HG02798 (cell line): Measurements from ENCODE around the gene NME9.

Experiments used
- ATAC-seq: cut with Tn5 transposase; IDR thresholded peaks from one replicate; pipeline ENCODE4 v1.9.1; 2021; ENCODE audit warnings: mild to moderate bottlenecking; ENCODE audit not compliant: unreplicated experiment, poor library complexity

The NME9 gene

DNA sequence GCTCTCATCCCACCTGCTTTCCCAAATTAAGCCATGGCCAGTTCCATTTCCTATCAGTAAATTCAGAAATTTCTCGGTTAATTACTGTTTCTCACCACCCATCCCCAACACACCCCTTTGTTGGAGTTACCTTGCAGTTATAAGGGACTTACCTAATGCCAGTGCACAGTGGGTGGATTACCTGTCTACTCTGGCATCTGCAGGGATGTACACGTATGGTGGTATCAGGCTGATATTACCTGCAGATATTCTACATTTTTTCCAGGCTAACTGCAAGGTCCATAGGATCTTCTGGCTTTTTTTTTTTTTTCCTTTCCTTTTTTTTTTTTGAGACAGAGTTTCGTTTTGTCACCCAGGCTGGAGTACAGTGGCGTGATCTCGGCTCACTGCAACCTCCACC, 10.9 kb upstream of the NME9 start:
- ATAC-seq, result no peak

DNA sequence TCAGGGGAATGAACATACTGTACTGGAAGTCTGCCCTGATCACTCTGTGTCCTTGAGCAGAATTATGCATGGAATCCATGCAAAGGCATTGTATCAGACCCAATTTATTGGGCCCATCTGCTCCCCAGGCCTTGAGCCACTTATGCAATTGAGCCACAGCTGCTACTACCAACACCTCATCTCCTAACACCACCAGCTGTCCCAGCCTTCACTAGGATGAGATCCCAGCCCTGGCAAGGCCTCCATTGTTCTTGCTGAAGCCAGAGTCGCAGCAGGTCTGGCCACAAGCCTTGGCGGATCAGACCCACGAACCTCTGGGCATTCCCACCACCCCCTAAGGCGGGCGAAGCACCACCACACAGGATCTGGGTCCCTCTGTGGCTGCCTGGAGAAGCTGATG, 9.2 kb upstream of the NME9 start:
- ATAC-seq, result no peak

DNA sequence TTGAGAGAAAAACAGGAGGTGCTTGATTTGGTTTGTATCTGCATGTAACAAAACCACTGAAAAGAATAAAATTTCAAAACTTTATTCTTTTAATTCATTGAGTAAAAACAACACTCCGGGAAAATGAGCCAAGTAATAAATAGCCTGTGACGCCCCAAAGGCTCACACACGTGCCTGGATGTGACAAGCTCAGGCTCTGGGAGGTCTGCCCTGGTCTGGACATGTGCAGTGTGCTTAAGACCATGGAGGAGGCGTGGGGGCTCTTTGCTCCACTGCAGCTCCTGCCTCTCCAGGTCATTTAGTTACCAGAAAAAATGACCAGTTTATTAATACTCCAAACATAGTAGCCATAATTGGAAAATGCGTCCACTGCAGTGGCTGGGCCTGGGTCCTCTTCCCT, 8.6 kb upstream of the NME9 start:
- no peak for ATAC-seq

DNA sequence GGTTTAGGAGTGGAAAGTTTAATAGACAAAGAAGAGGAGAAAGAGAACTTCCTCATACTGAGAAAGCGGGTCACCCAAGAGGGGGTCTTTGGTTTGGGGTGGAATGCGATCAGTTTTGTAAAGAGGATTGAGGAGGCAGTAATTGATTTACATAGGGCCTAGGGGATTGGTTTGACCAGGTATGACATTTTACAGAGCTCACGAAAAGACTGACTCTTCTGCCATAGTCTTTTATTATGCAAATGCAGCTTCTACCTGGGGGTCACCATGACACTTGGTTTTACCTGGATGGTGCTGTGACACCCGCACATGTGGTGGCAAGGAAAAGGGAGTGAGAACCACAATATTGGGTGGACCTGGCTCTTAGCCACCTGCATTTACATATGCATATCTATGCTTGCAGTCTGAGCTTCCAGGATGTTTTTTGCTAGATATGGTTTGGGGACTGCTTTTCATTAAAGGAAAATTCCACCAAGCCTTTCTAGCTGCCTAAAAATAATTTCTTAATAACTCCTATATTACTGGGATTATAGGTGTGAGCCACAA, 6.9 kb upstream of the NME9 start:
- no peak for ATAC-seq

DNA sequence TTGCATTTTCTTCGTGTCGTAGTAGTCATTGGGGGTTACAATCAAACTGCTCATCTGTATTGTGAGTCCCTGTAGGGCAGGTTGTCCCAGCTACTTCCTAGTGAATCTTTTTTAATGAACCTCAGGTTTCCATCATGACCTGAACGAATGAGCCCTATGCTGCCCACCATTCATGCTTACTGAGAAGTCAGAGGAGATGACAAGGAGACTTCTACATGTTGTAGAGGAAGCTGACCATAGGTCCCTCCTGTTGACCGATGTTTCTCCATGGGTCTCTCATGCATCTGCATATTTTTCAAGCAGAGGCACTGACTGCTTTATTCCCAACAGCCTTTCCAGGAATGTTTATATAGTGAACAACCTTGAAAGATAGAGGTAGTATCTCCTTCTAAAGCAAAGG, 5.0 kb upstream of the NME9 start:
- no peak for ATAC-seq

DNA sequence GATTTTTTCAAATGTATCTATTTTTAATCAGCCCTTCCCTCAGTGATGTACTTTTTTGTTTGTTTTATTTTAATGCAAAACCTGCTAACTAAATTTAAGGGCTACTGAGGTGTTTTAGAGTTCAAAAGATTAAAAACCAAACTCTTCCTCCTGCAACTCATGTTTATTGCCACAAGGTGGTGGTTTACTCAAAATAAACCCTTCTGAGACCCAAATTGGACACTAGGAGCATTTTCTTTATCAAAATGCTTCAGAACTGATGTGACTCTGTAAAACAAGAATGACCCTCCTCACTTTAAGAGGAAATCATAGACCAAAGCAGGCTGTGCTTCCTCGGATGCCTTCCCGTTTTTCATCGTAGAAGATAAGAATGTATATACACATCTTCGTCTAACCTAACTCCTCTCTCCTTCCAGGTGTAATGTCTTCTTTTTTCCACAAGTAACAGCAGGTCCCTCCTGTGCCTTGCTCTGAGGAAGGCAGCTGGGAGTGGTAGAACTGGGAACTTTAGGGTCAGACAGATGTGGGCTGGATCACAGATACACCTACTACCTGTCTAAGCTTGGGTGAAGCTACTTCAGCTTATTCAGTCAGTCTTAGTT, 2.9 kb upstream of the NME9 start:
- no peak for ATAC-seq

DNA sequence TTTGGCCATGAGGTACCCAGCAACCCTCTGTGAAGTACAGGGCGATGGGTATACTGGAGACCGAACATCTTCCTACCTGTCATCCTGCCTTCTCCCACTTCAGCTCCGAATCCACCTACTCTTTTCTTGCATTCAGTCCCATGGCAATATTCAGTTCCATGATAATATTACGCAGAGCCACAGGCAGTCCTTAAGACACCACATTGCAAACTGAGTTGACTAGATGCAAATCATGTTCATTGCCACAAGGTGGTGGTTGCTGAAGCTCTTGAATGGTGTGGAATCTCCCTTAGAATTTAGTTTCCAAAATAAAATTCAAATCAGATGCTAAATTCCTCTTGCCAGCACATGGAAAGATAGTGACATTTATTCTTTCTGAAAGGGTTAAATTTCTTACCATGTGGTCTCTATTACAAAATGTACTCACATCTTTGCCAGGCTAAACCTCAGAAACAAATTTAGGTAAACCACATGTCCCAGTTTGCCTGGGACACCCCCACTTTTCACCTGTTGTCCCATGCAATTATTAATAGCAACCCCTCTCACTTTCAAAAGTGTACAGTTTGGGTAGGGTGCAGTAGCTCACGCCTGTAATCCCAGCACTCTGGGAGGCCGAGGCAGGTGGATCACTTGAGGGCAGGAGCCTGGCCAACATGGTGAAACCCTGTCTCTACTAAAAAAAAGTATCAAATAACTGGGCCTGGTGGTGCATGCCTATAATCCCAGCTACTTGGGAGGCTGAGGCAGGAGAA, 1.7 kb upstream of the NME9 start:
- ATAC-seq, result no peak

DNA sequence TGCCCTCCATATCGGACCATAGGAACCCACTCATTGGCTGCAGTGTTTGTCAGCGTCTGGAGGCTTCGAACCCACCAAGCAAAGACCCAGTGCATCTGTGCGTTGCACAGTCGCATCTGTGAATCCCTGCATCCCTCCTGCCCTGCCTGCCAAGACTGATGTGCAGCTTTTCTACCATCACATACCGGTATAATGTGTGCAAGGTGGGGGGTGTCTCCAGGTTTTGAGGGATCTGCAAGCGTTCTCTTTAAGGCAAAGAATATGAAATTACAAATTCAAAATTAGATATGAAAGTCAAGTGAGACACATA, 288 bp upstream of the NME9 start:
- ATAC-seq, result no peak

DNA sequence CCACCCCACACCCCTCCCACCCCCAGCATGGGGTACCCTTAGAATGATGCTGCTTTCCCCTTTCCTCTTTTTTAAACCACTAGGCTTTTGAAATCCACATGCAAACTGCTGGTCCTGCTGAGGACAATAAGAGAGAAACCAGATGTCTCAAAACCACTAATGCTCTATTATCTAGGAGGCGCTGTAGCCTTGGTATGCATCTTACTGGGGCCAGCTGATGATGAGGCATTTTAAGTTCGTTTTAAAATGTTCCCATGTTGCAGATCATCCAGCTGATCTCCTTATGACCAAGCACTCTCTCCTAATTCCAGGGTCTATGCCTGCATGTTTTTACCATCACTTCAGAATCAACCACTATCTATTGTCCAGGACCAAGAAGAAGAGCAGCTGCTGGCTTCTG, 1.3 kb downstream of the NME9 start:
- ATAC-seq, result no peak

DNA sequence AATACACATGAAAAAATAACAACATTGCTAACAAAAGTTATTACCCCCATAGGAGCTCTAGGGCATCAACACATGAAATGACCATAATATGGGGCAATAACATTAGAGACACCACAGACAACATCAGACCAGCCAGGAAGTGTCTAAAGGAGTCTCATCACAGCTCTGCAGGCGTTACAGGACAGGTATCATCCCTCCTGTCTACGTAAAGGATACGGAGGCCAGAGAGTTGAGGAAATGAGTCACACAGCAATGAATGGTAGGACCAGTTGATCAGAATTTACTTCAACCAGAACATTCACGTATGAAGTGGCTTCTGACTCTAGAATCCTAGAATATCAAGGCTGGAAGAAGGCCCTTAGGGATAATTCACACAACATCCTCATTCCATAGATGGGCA, 1.8 kb downstream of the NME9 start:
- ATAC-seq, result no peak

DNA sequence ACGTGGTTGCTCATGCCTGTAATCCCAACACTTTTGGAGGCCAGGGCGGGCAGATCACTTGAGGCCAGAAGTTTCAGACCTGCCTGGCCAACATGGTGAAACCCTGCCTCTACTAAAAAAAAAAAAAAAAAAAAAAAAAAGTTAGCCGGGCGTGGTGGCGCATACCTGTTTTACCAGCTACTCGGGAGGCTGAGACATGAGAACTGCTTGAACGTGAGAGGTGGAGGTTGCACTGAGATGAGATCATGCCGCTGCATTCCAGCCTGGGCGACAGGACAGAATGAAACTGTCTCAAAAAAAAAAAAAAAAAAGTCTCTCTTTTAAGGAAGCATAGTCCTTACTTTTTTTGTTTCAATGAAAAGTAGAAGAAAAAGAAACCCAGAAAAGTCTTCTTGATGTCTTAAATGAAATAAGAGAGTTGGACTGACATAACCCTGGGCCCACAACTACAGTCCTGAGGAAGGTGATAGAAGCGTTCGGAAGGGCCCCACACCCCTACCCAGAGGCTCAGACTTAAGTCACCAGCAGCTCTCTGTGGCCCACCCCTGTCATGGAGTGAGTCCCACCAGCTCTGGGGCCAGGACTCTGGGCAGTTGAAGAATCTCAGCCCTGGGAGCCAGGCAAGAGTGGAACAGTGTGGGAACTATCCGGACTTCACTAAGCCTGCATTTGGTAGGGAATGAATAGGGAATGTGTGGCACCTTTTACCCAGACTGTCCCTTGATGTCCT, 2.6 kb downstream of the NME9 start:
- ATAC-seq, result no peak

DNA sequence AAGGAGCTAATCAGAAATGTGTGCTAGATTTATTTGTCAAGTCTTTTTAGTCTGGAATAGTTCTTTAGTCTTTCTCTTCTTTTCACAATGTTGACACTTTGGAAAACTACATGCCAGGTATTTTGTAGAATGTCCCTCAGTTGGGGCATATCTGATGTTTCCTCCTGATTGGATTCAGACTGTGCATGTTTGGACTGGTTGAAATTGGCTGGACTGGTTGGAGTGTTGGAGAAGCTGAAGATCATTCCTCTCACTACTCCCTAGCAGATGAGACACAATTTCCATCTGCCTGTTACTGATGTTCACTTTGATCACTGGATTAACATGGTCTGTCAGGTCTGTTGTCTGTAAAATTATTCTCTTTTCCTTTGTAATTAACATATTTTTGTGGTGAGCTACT, 3.7 kb downstream of the NME9 start:
- ATAC-seq, result no peak

DNA sequence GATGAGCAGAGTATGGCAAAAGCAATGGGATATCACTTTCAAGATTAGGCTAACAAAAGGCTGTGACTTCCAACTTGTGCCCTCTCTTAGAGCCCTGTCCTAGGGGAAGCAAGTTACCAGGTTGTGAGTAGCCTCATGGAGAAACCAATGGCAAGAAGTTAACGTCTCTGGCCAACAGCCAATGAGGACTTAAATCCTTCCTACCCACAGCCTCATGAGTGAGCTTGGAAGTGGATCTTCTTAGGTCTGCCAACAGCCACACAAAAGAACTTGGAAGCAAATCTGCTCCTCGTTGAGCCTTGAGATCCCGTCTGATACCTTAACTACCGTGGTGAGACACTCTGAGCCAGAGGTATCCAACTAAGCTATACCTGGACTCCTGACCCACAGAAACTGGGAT, 5.7 kb downstream of the NME9 start:
- no peak for ATAC-seq

DNA sequence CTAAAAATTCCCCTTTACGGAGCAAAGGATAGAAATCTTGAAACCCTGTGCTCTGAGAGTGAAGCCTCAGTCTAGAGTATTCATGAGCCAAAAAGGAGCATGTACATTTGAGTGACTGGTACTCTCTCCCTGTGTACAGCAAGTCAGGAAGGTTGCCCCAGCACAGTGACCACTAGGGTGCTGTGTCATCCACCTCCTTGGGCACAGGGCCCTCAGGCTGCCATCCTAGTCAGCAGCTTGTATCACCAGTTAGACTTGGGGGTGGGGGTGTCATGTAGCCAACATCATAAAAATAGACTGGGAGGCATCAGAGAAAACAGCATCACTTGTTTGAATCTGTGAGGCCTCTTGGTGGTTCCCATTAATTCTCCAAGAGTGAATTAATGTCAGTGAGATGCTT, 12.0 kb downstream of the NME9 start:
- no peak for ATAC-seq

DNA sequence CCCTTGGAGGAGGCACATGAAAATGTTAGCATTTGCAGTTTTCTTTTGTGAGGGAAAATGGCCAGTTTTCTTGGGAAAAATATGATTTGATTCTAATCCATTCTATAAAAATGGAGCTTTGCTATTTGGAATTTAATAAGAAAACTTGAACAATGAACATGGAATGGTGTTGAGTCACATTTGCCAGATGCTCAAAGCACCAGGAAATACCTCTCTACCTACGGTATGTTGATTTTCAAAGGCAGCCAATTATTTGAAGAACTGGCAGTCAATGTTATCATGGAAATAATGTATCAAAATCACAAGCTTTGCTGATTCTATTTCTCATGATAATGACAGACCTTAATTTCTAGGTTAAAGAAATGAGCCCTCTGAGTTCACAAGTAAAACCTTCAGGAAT, 14.9 kb downstream of the NME9 start:
- no peak for ATAC-seq

DNA sequence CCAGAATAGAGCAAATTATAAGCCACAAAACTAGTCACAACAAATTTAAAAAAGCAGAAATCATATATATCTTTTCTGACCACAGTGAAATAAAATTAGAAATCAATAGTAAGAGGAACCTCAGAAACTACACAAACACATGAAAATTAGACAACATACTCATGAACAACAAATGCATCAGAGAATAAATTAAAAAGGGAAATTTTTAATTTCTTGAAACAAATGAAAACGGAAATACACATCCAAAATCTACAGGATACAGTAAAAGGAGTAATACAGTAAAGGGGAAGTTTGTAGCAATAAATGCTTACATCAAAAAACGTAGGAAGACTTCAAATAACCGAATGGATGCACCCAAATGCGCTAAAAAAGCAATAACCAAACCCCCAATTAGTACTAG, 19.2 kb downstream of the NME9 start:
- ATAC-seq, result no peak

DNA sequence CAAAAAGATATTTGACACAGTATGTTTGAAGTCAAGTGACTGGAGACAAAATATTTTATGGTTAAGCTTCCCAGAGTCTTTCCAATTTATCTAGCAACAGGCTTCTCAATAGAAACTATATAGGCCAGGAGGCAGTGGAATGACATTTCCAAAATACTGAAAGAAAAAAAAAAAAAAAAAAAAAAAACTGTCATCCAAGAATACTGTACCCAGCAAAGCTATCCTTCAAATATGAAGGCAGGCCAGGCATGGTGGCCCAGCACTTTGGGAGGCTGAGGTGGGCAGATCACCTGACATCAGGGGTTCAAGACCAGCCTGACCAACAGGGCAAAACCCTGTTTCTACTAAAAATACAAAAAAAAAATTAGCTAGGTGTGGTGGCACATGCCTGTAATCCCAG, 20.9 kb downstream of the NME9 start:
- ATAC-seq, result no peak

DNA sequence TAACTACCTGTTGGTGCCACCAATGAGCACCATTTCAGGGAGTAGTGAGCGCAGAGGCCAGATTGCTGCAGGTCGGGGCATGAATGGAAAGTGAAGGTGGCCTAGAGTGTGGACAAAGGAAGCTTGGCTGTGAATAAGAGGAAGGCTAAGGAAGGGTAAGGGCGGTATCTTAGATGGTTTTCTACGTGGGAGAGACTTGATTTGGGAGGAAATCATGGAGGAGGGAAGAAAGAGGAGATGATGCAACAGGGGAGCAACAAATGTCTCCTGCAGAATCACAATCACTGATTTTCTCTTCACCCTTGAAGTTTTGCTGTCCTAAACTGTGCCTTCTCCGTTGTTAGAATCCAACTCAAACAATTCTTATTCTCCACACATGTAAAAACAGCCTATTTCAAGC, 21.8 kb downstream of the NME9 start:
- ATAC-seq, result no peak

DNA sequence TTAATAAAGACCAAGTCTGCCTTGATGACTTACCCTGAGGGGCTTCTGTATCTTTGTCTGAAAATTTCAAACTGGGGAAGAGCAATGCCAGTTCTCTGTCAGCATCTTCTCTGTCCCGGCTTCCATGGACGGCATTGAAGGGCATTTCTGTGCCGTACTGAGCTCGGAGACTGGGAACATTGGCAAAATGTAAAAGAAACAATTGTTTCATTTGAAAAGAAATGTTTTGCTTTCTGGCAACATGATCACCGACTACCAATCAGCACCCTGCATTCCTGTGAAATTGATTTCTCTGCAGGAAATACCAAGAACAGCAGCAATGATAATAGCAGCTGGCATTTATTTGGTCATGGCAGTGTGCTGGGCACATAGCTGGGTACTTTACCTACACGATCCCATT, 26.2 kb downstream of the NME9 start:
- ATAC-seq, result no peak

DNA sequence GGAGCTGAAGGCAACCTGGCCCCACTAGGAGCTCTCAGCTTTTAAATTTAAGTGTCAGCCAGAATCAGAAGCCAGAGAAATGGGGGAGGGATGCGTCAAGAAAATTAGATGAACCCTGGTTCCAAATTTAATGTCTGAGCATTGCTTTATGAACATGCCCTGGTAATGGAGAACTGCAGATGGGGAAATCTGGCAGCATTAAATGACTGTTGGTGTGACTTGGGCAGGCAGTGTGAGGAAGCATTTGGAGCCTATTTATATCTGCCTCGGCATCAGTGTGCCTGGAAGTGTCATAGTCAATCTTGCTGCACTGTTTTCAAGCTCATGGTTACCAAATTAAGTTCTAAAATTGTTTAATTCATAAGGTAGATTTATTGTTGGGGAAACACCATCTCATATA, 29.0 kb downstream of the NME9 start:
- ATAC-seq, result no peak

DNA sequence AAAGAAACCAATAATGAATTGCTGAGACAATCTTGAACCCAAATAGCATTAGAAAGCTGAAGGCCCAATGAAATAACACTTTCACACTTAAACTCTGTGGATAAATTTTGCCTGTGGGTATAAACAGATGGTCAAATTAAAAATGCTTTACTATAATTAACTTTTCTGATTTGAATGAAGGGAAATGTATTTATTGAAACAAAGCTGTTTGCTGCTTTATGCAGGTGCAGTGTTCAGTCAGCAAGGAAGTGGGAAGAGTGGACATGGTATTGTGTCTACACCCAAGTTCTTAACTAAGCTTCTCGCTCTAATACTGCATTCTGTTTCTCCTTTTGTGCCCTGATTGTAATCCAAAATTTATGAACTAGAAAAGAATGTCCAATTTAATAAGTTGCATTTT, 31.8 kb downstream of the NME9 start:
- no peak for ATAC-seq
